Sigmoid colon (tissue), 4 donors: ENCODE results near the gene ITPR1.

Experiments used
- CTCF ChIP-seq, 4 experiments: fragments of 450-650 bp in 3 of 4; fragments of 200-600 bp in 1 of 4; IDR thresholded peaks; one replicate each; pipeline ENCODE4 v1.5.1; 2016 to 2019; ENCODE audit warnings: antibody characterized with exemption in 4 of 4, mild to moderate bottlenecking in 3 of 4, moderate library complexity in 2 of 4
- POLR2A ChIP-seq, 2 donors: fragments of 450-650 bp; IDR thresholded peaks; one replicate each; pipeline ENCODE4 v1.6.1; 2016; ENCODE audit warnings: antibody characterized with exemption in 2 of 2, mild to moderate bottlenecking in 2 of 2, moderate library complexity in 2 of 2
- POLR2AphosphoS5 ChIP-seq, 4 donors: sonication (generic); formaldehyde crosslinking; IDR thresholded peaks; one replicate each; pipeline ENCODE4 v1.6.1; 2017; ENCODE audit warnings: antibody characterized with exemption in 4 of 4

GRCh38 chr3:4738737-4739274 lies 245.7 kb downstream of the ITPR1 start:
- TF ChIP-seq POLR2AphosphoS5 (IDR thresholded peaks at IDR 0.05) (no peak), CTCF (IDR thresholded peaks at IDR 0.05) (no peak), POLR2A (IDR thresholded peaks at IDR 0.05) (no peak)
